ENCODE measurements around the gene ACAP2. TPM values are rescaled to one million over a fixed set of nuclear protein-coding genes. Genes with fewer than 3 reads are reported as not detected.

The ACAP2 gene
- total and polyA plus RNA-seq, 12 donors = 4.5 to 54.3 (median 29.8) TPM

DNA sequence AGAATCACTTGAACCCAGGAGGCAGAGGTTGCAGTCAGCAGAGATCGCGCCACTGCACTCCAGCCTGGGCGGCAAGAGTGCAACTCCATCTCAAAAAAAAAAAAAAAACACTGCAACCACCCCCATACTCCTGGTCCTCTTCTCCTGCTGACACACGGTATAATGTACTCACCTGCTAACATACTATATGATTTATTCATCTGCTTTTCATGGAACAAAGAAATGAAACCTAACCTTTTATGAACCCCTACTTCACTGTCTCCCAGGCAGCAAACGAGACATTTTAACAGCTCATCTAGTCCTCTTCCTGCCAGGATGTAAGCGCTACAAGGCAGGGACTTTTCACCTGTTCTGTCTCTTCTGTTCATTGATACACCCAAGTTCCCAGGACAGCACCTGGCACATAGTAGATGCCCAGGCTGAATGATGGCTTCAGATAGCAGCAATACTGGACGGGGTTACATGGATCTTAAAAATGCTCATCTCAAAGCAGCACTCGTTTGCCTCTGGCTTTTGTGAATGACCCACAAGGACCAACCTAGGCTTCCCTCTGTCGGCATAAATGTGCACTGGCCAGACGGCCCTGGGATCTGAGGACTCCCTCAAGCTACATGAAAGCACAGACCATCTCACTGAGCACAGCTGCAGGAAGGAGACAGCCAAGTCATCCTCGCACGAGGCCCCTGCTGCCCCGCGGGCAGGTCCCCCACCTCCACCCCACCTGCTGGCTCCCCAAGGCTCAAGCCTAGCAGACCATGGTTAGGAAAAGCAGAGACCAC lies 192.2 kb downstream of the ACAP2 start:
- no peaks in the 10 kb centered on the region for H3K9me3 ChIP-seq (replicated peaks in 1 of 3)
- 61 to 69% (median 65%) methylated on average over 11 to 14 of the region's 14 CpGs for WGBS, 4 donors
- intact Hi-C loops (cut with DNase I) = loop anchor here in 1 of 2 donors (10.0 kb wide), 1 partner anchor 136 kb away; no protein-coding TSS in a partner anchor
- no peak overlapping the region for H3K27ac ChIP-seq
- TF ChIP-seq POLR2A (IDR thresholded peaks at IDR 0.05) = no peak
- TF ChIP-seq, protein P1, sequence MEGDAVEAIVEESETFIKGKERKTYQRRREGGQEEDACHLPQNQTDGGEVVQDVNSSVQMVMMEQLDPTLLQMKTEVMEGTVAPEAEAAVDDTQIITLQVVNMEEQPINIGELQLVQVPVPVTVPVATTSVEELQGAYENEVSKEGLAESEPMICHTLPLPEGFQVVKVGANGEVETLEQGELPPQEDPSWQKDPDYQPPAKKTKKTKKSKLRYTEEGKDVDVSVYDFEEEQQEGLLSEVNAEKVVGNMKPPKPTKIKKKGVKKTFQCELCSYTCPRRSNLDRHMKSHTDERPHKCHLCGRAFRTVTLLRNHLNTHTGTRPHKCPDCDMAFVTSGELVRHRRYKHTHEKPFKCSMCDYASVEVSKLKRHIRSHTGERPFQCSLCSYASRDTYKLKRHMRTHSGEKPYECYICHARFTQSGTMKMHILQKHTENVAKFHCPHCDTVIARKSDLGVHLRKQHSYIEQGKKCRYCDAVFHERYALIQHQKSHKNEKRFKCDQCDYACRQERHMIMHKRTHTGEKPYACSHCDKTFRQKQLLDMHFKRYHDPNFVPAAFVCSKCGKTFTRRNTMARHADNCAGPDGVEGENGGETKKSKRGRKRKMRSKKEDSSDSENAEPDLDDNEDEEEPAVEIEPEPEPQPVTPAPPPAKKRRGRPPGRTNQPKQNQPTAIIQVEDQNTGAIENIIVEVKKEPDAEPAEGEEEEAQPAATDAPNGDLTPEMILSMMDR (IDR thresholded peaks at IDR 0.05) = peak in 3 of 6 experiments; percentile 40 to 51 (median 48)
- no peaks in the 10 kb centered on the region for H3K27me3 ChIP-seq
- DNase-seq = peak in 3 of 7 donors; percentile 17 to 85 (median 34)
- H3K4me1 ChIP-seq (replicated peaks in 1 of 2) = peaks cover 0 to 3% of the 10 kb centered on the region in 2 donors
- H3K36me3 ChIP-seq (replicated peaks in 1 of 2) = no peaks in the 10 kb centered on the region
- no peak overlapping the region for H3K4me3 ChIP-seq

DNA sequence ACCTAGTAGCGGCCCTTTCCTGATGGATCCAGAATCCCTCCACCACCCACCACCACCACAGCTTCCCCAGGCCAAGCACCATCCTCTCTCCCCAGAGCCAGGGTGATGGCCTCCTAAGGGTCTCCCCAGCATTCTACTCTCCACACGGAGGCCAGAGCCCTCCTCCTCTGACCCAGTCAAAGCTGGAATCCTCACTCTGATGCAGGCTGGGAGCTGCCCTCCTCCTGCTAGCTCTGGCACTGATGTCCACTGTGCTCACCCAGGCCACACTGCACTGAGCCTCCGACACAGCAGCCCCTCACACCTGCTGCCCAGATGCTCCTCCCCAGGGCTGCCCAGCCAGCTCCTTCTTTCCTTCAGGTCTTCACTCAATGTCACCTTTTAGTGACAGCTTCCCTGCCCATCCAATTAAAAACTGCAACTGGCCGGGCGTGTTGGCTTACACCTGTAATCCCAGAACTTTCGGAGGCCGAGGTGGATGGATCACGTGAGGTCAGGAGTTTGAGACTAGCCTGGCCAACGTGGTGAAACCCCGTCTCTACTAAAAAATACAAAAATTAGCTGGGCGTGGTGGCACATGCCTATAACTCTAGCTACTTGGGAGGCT lies 192.9 kb downstream of the ACAP2 start:
- Histone ChIP-seq H3K27me3 (no peaks in the 10 kb centered on the region), H3K36me3 (replicated peaks in 1 of 2) (no peaks in the 10 kb centered on the region), H3K9me3 (replicated peaks in 1 of 3) (no peaks in the 10 kb centered on the region), H3K4me3 (no peak overlapping the region), H3K27ac (no peak overlapping the region), H3K4me1 (replicated peaks in 1 of 2) (peaks cover 0 to 3% of the 10 kb centered on the region in 2 donors)
- TF ChIP-seq, protein P1 (IDR thresholded peaks at IDR 0.05) = no peak
- TF ChIP-seq POLR2A (IDR thresholded peaks at IDR 0.05) = no peak
- DNase-seq = peak in 3 of 7 donors; percentile 8 to 37 (median 17)
- intact Hi-C loops (cut with DNase I) = loop anchor here in 1 of 2 donors (10.0 kb wide), 1 partner anchor 135 kb away; no protein-coding TSS in a partner anchor
- 89 to 93% (median 90%) methylated on average over 11 of the region's 11 CpGs for WGBS, 4 donors

DNA sequence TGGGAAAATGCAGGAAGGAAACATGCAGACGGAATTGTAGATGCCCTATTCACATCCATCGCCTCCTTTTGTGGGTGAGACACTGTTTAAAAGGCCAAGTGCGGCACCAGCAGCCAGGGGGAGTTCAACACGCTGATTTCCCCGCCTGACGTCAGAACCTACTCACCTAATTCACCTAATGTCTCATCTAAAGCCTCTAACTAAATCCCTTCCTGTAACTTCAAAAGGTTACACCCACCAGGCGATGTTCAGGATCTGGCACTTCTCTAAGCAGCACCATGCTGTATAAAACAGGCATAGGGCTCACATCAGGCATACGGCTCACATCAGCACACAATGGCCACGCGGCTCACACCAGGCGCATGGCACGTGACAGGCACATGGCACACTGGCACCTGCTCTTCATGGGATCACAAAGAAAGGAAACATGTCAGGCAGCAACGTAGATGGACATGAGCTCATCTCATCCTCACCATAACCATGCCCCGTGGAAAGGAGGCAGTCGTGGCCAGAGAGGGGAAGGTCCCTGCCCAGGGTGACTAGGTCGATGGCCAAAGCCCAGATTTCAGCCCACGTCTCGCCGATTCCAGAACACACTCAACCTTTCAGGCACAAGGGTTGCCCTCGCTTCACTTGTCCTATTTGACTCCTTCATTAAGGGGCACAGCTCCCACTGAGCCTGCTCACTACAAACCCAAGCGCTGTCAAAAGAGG lies 193.6 kb downstream of the ACAP2 start:
- TF ChIP-seq, protein P1 (IDR thresholded peaks at IDR 0.05) = no peak
- TF ChIP-seq POLR2A (IDR thresholded peaks at IDR 0.05) = no peak

DNA sequence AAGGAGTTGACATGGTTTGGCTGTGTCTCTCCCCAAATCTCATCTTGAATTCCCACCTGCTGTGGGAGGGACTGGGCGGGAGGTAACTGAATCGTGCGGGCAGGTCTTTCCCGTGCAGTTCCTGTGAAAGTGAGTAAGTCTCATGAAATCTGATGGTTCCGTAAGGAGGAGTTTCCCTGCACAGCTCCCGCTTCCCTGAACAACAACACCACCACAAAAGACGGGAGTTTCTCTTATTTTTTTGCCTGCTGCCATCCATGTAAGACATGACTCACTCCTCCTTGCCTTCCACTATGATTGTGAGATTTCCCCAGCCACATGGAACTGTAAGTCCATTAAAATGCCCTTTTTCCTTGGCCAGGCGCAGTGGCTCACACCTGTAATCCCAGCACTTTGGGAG lies 194.5 kb downstream of the ACAP2 start:
- H3K4me3 ChIP-seq = no peak overlapping the region
- H3K36me3 ChIP-seq (replicated peaks in 1 of 2) = no peaks in the 10 kb centered on the region
- no peaks in the 10 kb centered on the region for H3K4me1 ChIP-seq (replicated peaks in 1 of 2)
- no peak for TF ChIP-seq POLR2A (IDR thresholded peaks at IDR 0.05)
- TF ChIP-seq, protein P1 (IDR thresholded peaks at IDR 0.05) = no peak
- intact Hi-C loops (cut with DNase I) = no loop called here
- no peaks in the 10 kb centered on the region for H3K9me3 ChIP-seq (replicated peaks in 1 of 3)
- peak in 2 of 7 donors; percentile 12 to 21 for DNase-seq
- 96 to 98% (median 97%) methylated on average over 8 of the region's 8 CpGs for WGBS, 4 donors
- H3K27me3 ChIP-seq = no peaks in the 10 kb centered on the region
- no peak overlapping the region for H3K27ac ChIP-seq

More for the DNA sequence above, 193.6 kb downstream of the ACAP2 start:
- Histone ChIP-seq H3K27ac (no peak overlapping the region), H3K36me3 (replicated peaks in 1 of 2) (no peaks in the 10 kb centered on the region), H3K9me3 (replicated peaks in 1 of 3) (no peaks in the 10 kb centered on the region), H3K4me3 (no peak overlapping the region), H3K4me1 (replicated peaks in 1 of 2) (peaks cover 0 to 3% of the 10 kb centered on the region in 2 donors), H3K27me3 (no peaks in the 10 kb centered on the region)
- WGBS, 4 donors = 96 to 97% (median 96%) methylated on average over 15 to 21 of the region's 21 CpGs
- intact Hi-C loops (cut with DNase I) = no loop called here
- peak in 3 of 7 donors; percentile 8 to 48 (median 10) for DNase-seq
